Lung (tissue), 12 donors: Measurements from ENCODE around the gene PPP1R1B. TPM values are rescaled to one million over a fixed set of nuclear protein-coding genes. Genes with fewer than 3 reads are reported as not detected.

Source experiments
- ATAC-seq: fragments of 200-7000 bp; cut with Tn5 transposase; one replicate; pipeline ENCODE4 v1.9.1; 2020; ENCODE audit warnings: moderate number of reproducible peaks; ENCODE audit not compliant: insufficient read depth, low FRiP score
- DNase-seq, 3 donors: peaks; one replicate each; pipeline ENCODE4 v3.0.0-alpha.2; 2013 to 2017
- H3K27ac ChIP-seq, 2 donors: one replicate each; pipeline ENCODE4 v1.5.1; 2013; ENCODE audit warnings: mild to moderate bottlenecking in 2 of 2, moderate library complexity in 2 of 2, control low read depth in 1 of 2, inconsistent platforms in 1 of 2, low read depth in 1 of 2, low read length in 1 of 2
- H3K27me3 ChIP-seq, 3 donors: one replicate each; pipeline ENCODE4 v1.5.1; 2013; ENCODE audit warnings: low read length in 2 of 3; ENCODE audit not compliant: control insufficient read depth in 3 of 3, insufficient read depth in 3 of 3
- H3K36me3 ChIP-seq, 4 donors: one replicate each; pipeline ENCODE4 v1.5.1; 2013; ENCODE audit warnings: low read length in 4 of 4, mild to moderate bottlenecking in 1 of 4, moderate library complexity in 1 of 4; ENCODE audit not compliant: control insufficient read depth in 4 of 4, insufficient read depth in 4 of 4
- H3K4me1 ChIP-seq, 5 donors: one replicate each; pipeline ENCODE4 v1.5.1; 2013; ENCODE audit warnings: low read length in 5 of 5, mild to moderate bottlenecking in 2 of 5, moderate library complexity in 1 of 5; ENCODE audit not compliant: control insufficient read depth in 5 of 5, insufficient read depth in 5 of 5
- H3K4me3 ChIP-seq: one replicate; pipeline ENCODE4 v1.5.1; 2013; ENCODE audit warnings: mild to moderate bottlenecking, control low read depth, moderate library complexity
- H3K9ac ChIP-seq, 2 donors: one replicate each; pipeline ENCODE4 v1.5.1; 2013; ENCODE audit warnings: low read length in 2 of 2, control low read depth in 1 of 2; ENCODE audit not compliant: insufficient read depth in 1 of 2
- H3K9me3 ChIP-seq, 4 donors: one replicate each; pipeline ENCODE4 v1.5.1; 2013; ENCODE audit warnings: low read length in 3 of 4, mild to moderate bottlenecking in 1 of 4, moderate library complexity in 1 of 4; ENCODE audit not compliant: control insufficient read depth in 4 of 4, insufficient read depth in 3 of 4
- CTCF ChIP-seq: IDR thresholded peaks from 2 replicates; pipeline ENCODE4 v1.5.1; 2012; ENCODE audit warnings: mild to moderate bottlenecking; ENCODE audit errors: control extremely low read depth, extremely low read depth
- WGBS, 2 donors: extraction: QIAGEN DNeasy Blood & Tissue Kit; methylation state at CpG; one replicate each; pipeline ENCODE4 v1.1.7; 2013; 5-methylcytosine and 5-hydroxymethylcytosine counted together
- polyA plus RNA-seq, 2 donors: library from polyadenylated mRNA; stranded (reverse); fragments of 200-250 nt; gene quantifications; one replicate each; pipeline ENCODE4 v1.2.1, GENCODE V29; 2013
- total RNA-seq, 2 donors: library from RNA; depleted of rRNA in 1 of 2; stranded (reverse); fragments of >200 nt in 1 of 2; gene quantifications; one replicate each; pipeline ENCODE4 v1.2.1, GENCODE V29; 2014 to 2021
- donor health status: control.
- donor health status: control.
- donor health status: Bipolar disorder and iron deficiency.
- donor health status: healthy.
- donor health status: DM: yes; HTN: yes; CAD: no.

PPP1R1B gene
- total and polyA plus RNA-seq, 4 donors, result 21.3 to 36.4 (median 24.8) TPM

GRCh38 chr17:39673335-39674081 is 46.8 kb downstream of the PPP1R1B start:
- no peaks in the 10 kb centered on the region for H3K9me3 ChIP-seq
- TF ChIP-seq CTCF, result no peak
- no peak for DNase-seq
- peaks cover 0 to 6% (median 4%) of the 10 kb centered on the region in 3 donors for H3K27me3 ChIP-seq
- no peak overlapping the region for H3K4me3 ChIP-seq
- peaks cover 0 to 7% (median 1%) of the 10 kb centered on the region in 4 donors for H3K36me3 ChIP-seq
- no peak overlapping the region for H3K27ac ChIP-seq
- WGBS, 2 donors, result 84 to 89% methylated on average over 13 of the region's 13 CpGs
- no peak overlapping the region for H3K9ac ChIP-seq
- no peak for ATAC-seq
- peaks cover 9 to 39% (median 19%) of the 10 kb centered on the region in 5 donors for H3K4me1 ChIP-seq

- DNase-seq, result no peak
- Histone ChIP-seq H3K27ac (no peak overlapping the region), H3K4me1 (peaks cover 10 to 42% (median 19%) of the 10 kb centered on the region in 5 donors), H3K9me3 (no peaks in the 10 kb centered on the region), H3K4me3 (no peak overlapping the region), H3K9ac (no peak overlapping the region), H3K27me3 (peaks cover 0 to 2% (median 0%) of the 10 kb centered on the region in 3 donors), H3K36me3 (peaks cover 0 to 7% (median 1%) of the 10 kb centered on the region in 4 donors)
- no peak for ATAC-seq
- 84 to 92% methylated on average over 5 of the region's 5 CpGs for WGBS, 2 donors
- no peak for TF ChIP-seq CTCF
Measured at GRCh38 chr17:39674179-39674578, 47.4 kb downstream of the PPP1R1B start.

- no peak for TF ChIP-seq CTCF
- no peak overlapping the region for H3K4me3 ChIP-seq
- DNase-seq (peak; percentile 53 to 77 (median 74)), ATAC-seq (peak; percentile 14)
- peaks cover 10 to 42% (median 19%) of the 10 kb centered on the region in 5 donors for H3K4me1 ChIP-seq
- H3K9ac ChIP-seq, result peak overlapping the region in 1 of 2 donors; percentile 7
- peaks cover 0 to 7% (median 4%) of the 10 kb centered on the region in 4 donors for H3K36me3 ChIP-seq
- WGBS, 2 donors, result 51 to 68% methylated on average over 11 of the region's 11 CpGs
- peak overlapping the region; percentile 8 to 87 for H3K27ac ChIP-seq
- no peaks in the 10 kb centered on the region for H3K9me3 ChIP-seq
- peaks cover 0 to 2% (median 0%) of the 10 kb centered on the region in 3 donors for H3K27me3 ChIP-seq
Measured at GRCh38 chr17:39674702-39675389, 48.1 kb downstream of the PPP1R1B start.
